ENCODE results near the gene SERPINB3. TPM values are rescaled to one million over a fixed set of nuclear protein-coding genes. Genes with fewer than 3 reads are reported as not detected.

Gene SERPINB3
- total and polyA plus RNA-seq, 2 of the 13 experiments (the other 11 are each of a cell fraction or from before 2014, with no cell fraction given), result not detected

DNA sequence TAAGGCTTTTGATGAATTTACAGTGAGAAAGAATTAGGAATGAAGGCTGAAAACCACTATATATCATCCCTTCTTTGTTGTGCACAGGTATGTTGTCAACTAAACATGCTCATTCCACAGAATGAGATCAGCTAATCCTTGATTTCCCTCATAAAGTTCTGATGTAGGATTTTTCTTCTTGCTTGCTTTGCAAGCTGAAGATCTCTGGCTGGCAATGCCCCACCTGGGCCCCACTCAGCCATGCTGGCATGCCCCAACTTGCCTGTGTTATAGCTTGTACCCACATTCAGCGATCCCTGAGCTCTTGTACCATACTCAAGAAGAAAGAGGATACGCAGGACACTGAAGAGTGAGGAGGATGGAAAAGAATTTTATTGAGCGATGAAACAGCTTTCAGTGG, 23.0 kb upstream of the SERPINB3 start:
- intact Hi-C loops (cut with micrococcal nuclease; ENCODE audit: unreplicated experiment), result no loop called here
- POLR2A ChIA-PET, result no interaction called here
- DNase-seq (ENCODE audit: low spot score) (no peak), ATAC-seq (no peak), FAIRE-seq (no peak)
- no peak overlapping the region for H3K9ac ChIP-seq (ENCODE audit: insufficient read depth, low read depth, low read length)
- H4K20me1 ChIP-seq (ENCODE audit: insufficient read depth, low read length), result no peaks in the 10 kb centered on the region
- no peaks in the 10 kb centered on the region for H3K27me3 ChIP-seq (ENCODE audit: control insufficient read depth in 1 of 2, insufficient read depth in 2 of 2, low read length in 2 of 2)
- H3K36me3 ChIP-seq (replicated peaks in 1 of 2; ENCODE audit: control insufficient read depth in 1 of 2, insufficient read depth in 2 of 2, low read length in 2 of 2), result no peaks in the 10 kb centered on the region
- 89% methylated on average over 3 of the region's 3 CpGs for WGBS (ENCODE audit: low lambda C conversion rate)
- CTCF ChIA-PET (ENCODE audit: low intra/inter-chr PET ratio, low total read pairs), result no interaction called here
- BruUV-seq (replicated peaks), result no TSS peak
- no peak overlapping the region for H3K4me2 ChIP-seq (ENCODE audit: low read depth, low read length)
- no peaks in the 10 kb centered on the region for H3K9me3 ChIP-seq (ENCODE audit: low read length)
- H3K4me3 ChIP-seq (replicated peaks in 1 of 3; ENCODE audit: insufficient read depth in 1 of 3, low read depth in 2 of 3, low read length in 3 of 3), result no peak overlapping the region
- H3K4me1 ChIP-seq (ENCODE audit: insufficient read depth, low read length), result peaks cover 22% of the 10 kb centered on the region
- in situ Hi-C loops (cut with HindIII; ENCODE audit: extremely low pct_ligation_motif_present, low pct_unique_long_range_greater_than_20kb), result no loop called here
- H3K79me2 ChIP-seq (ENCODE audit: insufficient read depth, low read length), result no peaks in the 10 kb centered on the region
- no peak overlapping the region for H3K27ac ChIP-seq (ENCODE audit: extremely low read length, insufficient read depth, low read length)
- no peak overlapping the region for H2AFZ ChIP-seq (ENCODE audit: low read length)
- TF ChIP-seq, protein P1, sequence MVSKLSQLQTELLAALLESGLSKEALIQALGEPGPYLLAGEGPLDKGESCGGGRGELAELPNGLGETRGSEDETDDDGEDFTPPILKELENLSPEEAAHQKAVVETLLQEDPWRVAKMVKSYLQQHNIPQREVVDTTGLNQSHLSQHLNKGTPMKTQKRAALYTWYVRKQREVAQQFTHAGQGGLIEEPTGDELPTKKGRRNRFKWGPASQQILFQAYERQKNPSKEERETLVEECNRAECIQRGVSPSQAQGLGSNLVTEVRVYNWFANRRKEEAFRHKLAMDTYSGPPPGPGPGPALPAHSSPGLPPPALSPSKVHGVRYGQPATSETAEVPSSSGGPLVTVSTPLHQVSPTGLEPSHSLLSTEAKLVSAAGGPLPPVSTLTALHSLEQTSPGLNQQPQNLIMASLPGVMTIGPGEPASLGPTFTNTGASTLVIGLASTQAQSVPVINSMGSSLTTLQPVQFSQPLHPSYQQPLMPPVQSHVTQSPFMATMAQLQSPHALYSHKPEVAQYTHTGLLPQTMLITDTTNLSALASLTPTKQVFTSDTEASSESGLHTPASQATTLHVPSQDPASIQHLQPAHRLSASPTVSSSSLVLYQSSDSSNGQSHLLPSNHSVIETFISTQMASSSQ (IDR thresholded peaks at IDR 0.05; ENCODE audit: low read depth), result no peak
- TF ChIP-seq, protein P1 (CRISPR knock-in tag; IDR thresholded peaks at IDR 0.05; ENCODE audit: borderline replicate concordance), result no peak
- TF ChIP-seq CHD2 (IDR thresholded peaks at IDR 0.05; ENCODE audit: low read depth, low read length) (no peak), POLR2G (IDR thresholded peaks at IDR 0.05; ENCODE audit: low read depth, low read length) (no peak), GATA4 (IDR thresholded peaks at IDR 0.05; ENCODE audit: borderline replicate concordance, low read depth) (no peak), ZNF20 (CRISPR knock-in tag; IDR thresholded peaks at IDR 0.05) (no peak), SMARCE1 (IDR thresholded peaks at IDR 0.05; ENCODE audit: borderline replicate concordance) (no peak)
- TF ChIP-seq, protein P2, sequence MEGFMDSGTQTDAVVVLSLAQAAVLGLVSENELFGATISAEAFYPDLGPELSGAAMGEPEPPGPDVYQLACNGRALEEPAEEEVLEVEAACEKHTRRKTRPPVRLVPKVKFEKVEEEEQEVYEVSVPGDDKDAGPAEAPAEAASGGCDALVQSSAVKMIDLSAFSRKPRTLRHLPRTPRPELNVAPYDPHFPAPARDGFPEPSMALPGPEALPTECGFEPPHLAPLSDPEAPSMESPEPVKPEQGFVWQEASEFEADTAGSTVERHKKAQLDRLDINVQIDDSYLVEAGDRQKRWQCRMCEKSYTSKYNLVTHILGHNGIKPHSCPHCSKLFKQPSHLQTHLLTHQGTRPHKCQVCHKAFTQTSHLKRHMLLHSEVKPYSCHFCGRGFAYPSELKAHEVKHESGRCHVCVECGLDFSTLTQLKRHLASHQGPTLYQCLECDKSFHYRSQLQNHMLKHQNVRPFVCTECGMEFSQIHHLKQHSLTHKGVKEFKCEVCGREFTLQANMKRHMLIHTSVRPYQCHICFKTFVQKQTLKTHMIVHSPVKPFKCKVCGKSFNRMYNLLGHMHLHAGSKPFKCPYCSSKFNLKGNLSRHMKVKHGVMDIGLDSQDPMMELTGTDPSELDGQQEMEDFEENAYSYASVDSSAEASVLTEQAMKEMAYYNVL (CRISPR knock-in tag; IDR thresholded peaks at IDR 0.05; ENCODE audit: borderline replicate concordance), result no peak
- TF ChIP-seq, protein P3, sequence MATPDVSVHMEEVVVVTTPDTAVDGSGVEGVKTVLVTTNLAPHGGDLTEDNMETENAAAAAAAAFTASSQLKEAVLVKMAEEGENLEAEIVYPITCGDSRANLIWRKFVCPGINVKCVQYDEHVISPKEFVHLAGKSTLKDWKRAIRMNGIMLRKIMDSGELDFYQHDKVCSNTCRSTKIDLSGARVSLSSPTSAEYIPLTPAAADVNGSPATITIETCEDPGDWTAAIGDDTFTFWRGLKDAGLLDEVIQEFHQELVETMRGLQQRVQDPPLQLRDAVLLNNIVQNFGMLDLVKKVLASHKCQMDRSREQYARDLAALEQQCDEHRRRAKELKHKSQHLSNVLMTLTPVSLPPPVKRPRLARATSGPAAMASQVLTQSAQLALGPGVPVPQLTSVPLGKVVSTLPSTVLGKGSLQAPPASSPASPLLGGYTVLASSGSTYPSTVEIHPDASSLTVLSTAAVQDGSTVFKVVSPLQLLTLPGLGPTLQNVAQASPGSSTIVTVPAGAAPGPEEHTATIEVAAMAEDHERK (CRISPR knock-in tag; IDR thresholded peaks at IDR 0.05; ENCODE audit: low read depth), result no peak
